GM12874 (cell line): ENCODE measurements around the gene MAPT.

Source experiments
- TF ChIP-seq, protein P1 (sequence below): IDR thresholded peaks from 2 replicates; pipeline ENCODE4 v1.5.1; 2011; ENCODE audit warnings: low read depth, mild to moderate bottlenecking, control low read depth, low read length, moderate library complexity; ENCODE audit not compliant: insufficient read depth

MAPT gene

DNA sequence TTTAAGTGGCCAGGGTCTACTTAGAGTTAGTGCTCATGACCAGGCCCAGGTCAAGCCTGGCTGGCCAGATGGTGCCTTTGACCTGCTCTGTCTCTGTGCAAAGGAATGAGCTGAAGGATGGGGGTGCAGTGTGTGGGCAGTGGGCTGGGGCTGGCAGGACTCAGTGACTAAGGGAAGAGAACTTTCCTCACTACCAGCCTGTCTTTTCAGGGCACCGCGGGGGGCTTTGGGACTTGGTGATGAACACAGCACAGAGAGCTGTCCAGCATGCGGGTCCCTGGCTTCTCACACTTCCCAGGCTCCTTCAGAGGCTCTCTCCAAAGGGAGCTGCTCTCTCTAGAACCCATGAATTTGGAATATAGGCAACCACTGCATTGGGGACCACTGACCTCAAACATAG, 61.7 kb downstream of the MAPT start:
- TF ChIP-seq, protein P1, sequence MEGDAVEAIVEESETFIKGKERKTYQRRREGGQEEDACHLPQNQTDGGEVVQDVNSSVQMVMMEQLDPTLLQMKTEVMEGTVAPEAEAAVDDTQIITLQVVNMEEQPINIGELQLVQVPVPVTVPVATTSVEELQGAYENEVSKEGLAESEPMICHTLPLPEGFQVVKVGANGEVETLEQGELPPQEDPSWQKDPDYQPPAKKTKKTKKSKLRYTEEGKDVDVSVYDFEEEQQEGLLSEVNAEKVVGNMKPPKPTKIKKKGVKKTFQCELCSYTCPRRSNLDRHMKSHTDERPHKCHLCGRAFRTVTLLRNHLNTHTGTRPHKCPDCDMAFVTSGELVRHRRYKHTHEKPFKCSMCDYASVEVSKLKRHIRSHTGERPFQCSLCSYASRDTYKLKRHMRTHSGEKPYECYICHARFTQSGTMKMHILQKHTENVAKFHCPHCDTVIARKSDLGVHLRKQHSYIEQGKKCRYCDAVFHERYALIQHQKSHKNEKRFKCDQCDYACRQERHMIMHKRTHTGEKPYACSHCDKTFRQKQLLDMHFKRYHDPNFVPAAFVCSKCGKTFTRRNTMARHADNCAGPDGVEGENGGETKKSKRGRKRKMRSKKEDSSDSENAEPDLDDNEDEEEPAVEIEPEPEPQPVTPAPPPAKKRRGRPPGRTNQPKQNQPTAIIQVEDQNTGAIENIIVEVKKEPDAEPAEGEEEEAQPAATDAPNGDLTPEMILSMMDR: no peak

DNA sequence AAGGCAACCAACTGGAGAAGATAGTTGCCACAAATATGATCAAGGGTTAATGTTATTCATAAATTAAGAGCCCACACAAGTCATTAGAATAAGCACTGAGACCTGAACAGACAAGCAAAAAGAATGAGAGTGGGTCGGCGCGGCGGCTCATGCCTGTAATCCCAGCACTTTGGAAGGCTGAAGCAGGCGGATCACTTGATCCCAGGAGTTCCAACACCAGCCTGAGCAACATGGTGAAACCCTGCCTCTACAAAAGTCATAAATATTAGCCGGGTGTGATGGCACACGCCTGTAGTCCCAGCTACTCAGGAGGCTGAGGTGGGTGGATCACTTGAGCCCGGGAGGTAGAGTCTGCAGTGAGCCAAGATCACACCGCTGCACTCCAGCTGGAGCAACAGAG, 64.0 kb downstream of the MAPT start:
- TF ChIP-seq, protein P1: no peak

DNA sequence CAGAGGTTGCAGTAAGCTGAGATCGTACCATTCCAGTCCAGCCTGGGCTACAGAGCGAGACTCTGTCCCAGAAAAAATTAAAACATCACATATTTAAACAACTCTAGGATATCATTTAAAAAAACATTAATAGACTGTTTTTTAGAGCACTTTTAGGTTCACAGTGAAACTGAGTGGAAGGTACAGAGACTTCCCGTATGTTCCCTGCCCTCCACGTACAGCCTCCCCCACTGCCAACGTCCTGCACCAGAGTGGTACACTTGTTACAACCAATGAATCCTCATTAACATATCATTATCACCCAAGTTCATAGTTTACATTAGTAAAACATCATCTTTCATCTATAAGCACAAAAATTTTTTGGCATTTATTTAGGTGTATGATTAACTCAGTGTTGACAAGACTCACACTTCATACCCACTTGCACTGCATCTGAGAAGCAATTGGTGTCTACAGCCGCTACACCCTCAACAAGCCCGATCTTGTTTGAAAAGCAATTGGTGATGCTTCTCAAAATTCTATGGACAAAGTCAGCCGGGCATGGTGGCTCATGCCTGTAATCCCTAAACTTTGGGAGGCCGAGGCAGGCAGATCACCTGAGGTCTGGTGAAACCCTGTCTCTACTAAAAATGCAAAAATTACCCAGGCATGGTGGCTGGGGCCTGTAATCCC, 64.8 kb downstream of the MAPT start:
- TF ChIP-seq, protein P1: no peak

DNA sequence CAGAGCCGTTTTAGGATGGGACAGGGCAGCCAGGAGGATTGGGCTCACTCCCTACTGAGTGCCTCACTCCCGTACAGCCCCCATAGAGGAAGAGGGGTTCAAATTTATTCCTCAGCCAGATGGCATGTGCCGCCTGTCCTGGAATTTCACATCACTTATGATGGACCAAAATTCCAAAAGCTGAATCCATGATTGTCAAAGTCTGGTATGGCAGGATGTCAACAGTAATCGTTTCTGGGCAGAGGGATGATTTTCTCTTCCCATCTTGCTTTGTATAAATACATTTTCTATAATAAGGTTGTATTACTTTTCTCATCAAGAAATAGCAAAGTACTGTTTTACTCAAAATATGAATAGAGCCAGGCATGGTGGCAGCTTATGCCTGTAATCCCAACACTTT, 66.0 kb downstream of the MAPT start:
- TF ChIP-seq, protein P1: no peak

DNA sequence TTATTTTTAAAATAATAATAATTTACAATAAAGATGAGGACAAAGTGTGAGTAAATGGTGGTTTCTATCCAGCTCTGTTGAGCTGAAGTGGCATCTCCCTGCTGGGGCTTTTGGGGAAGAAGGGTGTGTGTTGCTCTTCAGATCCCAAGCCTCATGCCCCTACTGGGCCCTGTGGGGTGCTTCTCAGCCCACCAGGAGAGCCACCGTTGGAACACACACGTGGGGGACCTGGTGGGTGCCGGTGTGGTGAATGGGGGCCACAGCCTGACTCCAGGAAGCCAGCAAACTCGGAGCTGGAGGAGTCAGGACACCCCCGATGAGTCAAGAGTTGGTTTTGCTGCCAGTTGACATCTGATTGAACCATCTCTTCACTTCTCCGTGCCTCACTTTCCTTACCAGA, 66.9 kb downstream of the MAPT start:
- TF ChIP-seq, protein P1: no peak

DNA sequence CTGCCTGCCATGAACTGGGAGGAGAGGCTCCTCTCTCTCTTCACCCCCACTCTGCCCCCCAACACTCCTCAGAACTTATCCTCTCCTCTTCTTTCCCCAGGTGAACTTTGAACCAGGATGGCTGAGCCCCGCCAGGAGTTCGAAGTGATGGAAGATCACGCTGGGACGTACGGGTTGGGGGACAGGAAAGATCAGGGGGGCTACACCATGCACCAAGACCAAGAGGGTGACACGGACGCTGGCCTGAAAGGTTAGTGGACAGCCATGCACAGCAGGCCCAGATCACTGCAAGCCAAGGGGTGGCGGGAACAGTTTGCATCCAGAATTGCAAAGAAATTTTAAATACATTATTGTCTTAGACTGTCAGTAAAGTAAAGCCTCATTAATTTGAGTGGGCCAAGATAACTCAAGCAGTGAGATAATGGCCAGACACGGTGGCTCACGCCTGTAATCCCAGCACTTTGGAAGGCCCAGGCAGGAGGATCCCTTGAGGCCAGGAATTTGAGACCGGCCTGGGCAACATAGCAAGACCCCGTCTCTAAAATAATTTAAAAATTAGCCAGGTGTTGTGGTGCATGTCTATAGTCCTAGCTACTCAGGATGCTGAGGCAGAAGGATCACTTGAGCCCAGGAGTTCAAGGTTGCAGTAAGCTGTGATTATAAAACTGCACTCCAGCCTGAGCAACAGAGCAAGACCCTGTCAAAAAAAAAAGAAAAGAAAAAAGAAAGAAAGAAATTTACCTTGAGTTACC, 68.0 kb downstream of the MAPT start:
- TF ChIP-seq, protein P1: no peak

DNA sequence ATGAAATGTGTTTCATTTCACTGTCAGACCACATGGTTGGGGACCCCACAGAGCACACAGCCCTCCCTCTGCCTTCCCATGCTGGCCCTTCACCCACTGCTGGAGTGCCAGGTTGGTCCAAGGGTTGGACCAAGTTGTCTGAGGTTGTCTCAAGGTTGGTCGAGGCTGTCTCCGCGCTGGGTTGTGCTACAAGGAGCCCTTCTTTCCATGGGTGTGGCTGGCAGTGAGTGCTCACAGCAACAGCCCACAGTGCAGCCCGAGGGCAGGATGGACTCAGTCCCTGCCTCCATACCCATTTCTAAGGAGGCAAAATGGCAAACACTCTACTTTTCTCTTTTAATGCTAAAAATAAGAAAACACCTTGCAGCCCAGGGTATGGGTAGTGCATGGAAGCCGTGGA, 68.9 kb downstream of the MAPT start:
- TF ChIP-seq, protein P1: no peak
